T-helper 1 cell (primary cell): ENCODE measurements around the gene SAYSD1.

Source experiments
- DNase-seq, 5 donors: peaks; one replicate each; pipeline ENCODE4 v3.0.0-alpha.2; 2012 to 2020

SAYSD1 gene

DNA sequence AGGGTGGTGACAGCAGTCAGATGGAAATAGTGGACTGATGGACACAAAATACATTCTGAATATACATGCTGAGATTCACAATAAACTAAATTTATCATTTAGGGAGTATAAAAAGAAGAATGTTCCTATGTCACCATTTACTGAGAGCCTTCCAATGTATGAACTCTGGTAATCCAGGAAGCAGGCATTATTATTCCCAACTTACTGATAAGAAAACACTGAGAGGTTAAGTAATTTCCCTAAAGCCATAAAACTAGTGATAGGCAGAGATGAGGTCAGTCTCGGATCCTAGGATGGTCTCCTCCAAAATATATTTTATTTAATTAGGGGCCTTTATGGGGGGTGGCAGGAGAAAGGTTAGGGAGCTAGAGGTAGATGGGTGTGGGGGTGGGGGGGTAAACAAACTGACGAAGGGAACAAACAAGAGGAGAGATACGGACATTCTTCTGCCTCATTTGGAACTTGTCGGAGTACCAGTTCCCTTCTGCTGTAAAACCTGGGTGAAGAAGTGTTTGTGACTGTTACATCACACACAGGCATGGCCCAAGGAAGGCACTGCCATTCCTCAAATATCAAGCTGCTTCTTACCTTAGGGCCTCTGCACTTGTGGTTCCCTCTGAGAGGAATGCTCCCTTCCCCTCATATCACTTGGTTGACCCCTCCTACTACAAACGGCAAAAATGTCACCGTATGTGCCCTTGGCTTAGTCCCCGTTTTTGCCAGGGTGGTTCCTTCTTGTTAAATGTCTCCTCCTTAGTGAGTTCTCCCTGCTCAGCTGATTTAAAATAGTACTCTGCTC lies 6.7 kb downstream of the SAYSD1 start:
- DNase-seq = no peak

DNA sequence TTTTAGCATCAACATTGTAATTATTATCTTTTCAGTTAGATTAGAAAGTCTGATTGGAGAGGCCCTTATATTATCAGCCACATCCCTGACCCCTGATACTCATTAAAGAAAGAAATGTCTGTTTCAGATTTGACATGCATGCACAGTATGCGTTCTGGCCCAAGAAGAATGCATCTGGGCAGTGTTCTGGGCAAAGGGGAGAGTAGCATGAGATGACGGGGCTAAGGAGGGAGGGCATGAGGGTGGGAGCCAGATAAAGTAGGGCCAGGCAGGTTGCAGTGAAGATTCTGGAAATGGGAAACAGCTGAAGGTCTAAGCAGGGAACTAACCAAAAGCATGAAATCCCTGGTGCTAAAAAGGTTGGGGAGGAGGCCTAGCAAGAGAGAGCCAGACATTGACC lies 7.3 kb downstream of the SAYSD1 start:
- no peak for DNase-seq

DNA sequence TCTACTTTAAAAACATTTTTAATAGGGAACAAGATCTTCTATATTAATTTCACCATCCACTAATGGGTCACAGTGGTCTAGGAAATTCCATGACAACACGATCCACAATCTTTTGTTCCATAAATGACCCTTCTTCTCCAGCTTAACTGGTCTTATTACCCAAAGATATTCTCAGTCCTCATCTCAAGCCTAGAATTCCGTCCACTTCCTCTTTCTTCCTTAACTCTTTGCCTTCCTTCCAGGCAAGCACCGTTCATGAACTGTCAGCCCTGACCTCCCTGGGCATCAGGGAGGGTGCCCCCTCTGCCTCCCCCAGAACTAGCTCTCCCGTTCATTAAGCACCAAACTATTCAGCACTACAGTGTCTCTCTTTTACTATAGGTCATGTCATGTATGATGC lies 8.0 kb downstream of the SAYSD1 start:
- DNase-seq = no peak

DNA sequence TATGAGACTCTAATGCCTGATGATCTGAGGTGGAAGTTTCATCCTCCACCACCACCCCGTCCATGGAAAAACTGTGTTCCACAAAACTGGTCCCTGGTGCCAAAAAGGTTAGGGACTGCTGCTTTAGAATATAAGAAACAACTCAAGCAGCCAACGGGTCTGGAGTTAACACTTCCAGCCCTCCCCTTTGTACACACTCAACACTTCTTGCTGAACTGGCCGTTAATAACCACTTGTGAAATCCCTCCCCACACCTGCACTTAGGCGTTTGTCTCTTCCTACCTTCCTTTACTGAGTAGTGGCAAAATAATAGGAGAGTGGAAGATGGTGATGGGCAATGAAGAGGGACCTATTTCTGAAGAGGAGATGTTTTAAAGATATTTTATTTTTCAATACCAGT lies 10.5 kb downstream of the SAYSD1 start:
- no peak for DNase-seq

DNA sequence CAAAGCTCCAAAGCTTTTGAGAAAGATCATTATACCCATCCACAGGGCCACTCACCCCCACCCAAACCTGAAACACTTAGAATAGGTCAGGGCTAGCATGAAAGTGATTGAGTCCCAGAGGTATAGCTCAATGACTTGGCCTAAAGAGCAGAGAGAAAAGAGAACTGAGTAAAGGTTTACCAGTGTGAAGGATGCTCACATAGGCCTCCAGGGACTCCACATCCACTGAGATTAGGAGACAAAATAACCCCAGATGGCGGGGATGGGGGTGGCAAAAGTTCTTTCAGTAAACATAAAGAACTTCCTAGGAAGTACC lies 12.2 kb downstream of the SAYSD1 start:
- DNase-seq = no peak

DNA sequence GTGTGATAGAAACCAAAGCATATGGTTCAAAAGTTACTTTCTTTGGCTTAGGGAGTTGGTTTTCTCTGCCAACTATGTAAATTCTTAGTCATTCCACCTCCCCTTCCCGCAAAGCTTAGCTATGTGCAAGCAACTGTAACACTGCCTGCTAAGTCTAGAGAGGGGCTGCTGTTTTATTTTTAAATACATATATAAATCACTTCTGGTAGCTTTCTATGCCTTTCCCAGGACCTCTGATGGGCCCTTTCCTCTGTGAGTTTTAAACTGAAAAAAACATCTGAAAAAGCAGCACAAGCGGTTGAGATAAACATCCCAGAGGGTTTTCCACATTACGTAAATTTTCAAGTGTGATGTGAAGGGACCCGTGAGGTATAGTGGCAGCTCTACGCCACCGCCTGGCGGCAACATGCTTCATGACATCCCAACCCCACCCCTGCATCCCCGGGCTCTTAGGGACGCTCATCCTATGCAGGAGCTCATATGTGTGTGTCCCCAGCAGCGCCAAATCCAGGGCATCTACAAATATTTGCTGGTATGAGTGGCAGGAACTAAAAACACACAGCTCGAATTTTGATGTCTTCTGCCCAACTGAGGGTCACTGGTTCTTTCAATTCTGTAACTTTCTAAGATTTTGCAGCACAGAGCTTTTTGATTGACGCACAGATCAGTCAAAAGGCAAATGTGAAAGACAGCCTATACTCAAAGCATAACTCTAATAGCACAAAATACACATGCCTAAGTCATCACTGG lies 12.7 kb downstream of the SAYSD1 start:
- DNase-seq = no peak

DNA sequence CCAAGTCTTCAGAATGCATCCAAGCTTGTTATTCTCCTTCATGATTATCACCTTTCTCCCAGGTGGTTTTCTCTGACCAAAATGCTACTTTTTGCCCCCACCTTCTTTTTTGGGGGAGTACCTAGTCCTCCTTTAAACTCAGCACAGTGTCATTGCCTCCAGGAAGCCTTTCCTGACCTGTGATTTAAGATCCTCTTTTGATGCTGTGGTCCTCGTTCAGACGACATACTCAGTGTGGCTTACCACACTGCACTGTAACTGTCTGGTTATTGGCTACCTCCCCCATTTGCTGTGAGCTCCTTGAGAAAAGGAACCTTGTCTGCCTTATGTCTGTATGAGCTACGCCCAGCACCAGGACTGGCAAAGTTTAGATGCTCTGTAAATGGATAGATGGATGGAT lies 14.6 kb downstream of the SAYSD1 start:
- no peak for DNase-seq

DNA sequence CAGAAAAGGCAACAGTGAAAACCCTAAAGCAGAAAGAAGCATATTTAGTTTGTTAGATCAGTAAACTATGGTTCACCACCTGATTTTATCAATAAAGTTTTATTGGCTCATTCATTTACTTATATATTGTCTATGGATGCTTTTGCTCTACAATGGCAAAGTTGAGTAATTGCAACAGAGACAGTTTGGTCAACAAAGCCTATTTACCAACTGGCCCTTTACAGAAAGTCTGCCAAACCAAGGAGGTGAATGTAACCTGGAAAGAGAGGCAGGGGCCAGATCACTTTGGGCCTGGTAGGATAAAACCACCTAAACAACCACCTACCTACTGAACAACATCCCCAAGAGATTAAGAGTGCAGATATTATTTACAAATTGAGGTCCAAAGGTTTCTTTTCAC lies 19.4 kb downstream of the SAYSD1 start:
- DNase-seq = no peak

DNA sequence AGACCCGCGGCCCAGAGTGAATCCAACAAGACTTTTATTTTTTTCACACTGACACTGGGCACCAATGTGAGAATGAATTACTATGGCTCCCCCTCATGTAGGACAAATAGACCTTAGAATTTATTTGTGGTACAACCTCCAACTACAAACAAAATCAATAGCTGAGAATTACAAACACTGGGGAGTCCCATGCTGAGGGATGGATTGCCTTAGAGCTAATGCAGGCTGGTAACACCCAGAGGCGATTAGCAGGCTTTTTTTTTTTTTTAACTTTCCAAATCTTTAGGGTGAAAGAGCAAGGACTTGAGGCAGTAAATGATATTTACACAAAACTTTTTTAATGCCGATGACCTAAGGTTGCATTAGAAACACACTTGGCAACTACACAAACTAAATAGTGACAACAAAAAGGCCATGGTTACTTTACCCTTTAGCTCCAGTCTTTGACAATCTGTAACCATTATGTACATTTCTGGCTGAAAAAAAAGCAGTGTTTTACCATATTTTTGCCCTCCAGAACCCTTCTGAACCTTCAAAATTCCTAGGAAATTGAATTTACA lies 21.8 kb downstream of the SAYSD1 start:
- no peak for DNase-seq

GRCh38 chr6:39092124-39092523 lies 22.9 kb downstream of the SAYSD1 start:
- no peak for DNase-seq

- DNase-seq = no peak
These were observed 23.8 kb downstream of the SAYSD1 start for GRCh38 chr6:39091220-39091619.

- no peak for DNase-seq
These were observed 24.9 kb downstream of the SAYSD1 start for GRCh38 chr6:39090036-39090435.

GRCh38 chr6:39088331-39088730 lies 26.7 kb downstream of the SAYSD1 start:
- peak in 1 of 5 donors; percentile 19 for DNase-seq

DNA sequence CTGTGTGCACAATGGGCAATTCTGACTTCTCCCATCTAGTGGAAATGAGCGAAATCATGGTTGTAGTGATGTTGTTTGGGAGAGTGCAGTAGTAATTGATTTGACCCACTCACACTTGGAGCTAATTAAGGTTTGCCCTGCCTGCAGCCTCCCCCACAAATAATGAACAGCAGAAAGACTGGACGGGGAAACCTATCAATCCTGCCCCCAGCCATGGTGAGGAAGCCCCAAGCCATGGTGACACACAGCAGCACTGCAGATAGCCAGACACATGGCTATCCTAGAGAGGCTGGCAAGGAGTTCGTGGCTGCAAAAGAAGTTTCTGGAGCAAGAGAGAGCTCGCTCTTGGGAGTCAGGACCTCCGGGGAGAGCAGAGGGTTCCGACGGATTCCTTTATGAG lies 27.8 kb downstream of the SAYSD1 start:
- DNase-seq = no peak

- DNase-seq = no peak
These were observed 28.3 kb downstream of the SAYSD1 start for GRCh38 chr6:39086711-39087110.

GRCh38 chr6:39086294-39086693 lies 28.7 kb downstream of the SAYSD1 start:
- DNase-seq = peak in 1 of 5 donors; percentile 54

GRCh38 chr6:39085129-39085797 lies 29.7 kb downstream of the SAYSD1 start:
- DNase-seq = no peak

DNA sequence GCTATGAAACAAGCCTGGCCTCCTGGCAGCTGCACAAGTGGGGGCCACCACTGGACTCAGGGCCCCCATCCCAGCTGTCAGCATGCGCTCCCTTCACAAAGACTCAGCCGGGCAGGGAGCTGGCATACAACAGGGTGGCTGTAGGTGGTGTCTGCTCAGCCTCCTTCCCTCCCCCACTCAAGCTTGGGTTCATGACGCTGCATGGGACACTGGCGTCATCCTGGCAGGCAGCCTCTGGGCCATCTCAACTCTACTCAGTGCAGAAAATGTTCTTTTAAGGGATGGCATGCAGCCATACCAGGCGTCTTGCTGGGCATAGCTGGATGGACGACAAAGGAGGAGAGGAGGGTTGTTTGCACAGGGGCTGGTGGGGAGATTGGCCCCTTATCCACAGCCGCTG lies 30.5 kb downstream of the SAYSD1 start:
- no peak for DNase-seq

GRCh38 chr6:39083231-39083634 lies 31.8 kb downstream of the SAYSD1 start:
- DNase-seq = no peak

DNA sequence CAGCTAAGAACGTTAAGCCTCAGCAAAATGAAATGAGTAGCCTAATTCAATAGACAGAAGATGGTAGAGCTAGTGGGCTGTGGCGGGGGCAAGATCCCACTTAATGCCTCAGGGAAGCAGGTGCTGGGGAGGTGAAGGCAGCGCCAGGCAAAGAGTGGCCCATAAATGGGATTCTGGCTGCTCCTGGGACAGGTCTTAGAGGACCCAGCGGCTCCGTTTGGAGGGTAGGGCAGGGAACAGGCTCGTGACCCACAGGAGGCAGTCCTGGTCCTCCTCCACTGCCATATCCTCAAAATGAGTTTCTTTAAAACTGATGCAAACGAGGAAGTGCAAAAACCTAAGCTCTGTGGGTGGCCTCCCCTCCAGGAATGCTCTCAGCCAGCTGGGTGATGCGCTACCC lies 32.7 kb downstream of the SAYSD1 start:
- no peak for DNase-seq

GRCh38 chr6:39080246-39080875 lies 34.6 kb downstream of the SAYSD1 start:
- no peak for DNase-seq

GRCh38 chr6:39079197-39080125 lies 35.5 kb downstream of the SAYSD1 start:
- DNase-seq = no peak
